Effector memory CD4-positive, alpha-beta T cell (primary cell): ENCODE data around the gene ETS1.
A peak's percentile ranks its signal among the peaks of the same experiment; 100 is the strongest.

Experiments used
- DNase-seq, 3 donors: peaks; one replicate each; pipeline ENCODE4 v3.0.0-alpha.2; 2020
- H3K27ac ChIP-seq: 2 replicates; pipeline ENCODE4 v1.7.0; 2013; ENCODE audit warnings: mild to moderate bottlenecking, low read length, moderate library complexity; ENCODE audit not compliant: insufficient read depth, poor library complexity, severe bottlenecking
- H3K27me3 ChIP-seq: replicated peaks from 2 replicates; pipeline ENCODE4 v1.7.0; 2013; ENCODE audit warnings: mild to moderate bottlenecking, low read length; ENCODE audit not compliant: insufficient read depth, control insufficient read depth, poor library complexity, severe bottlenecking
- H3K36me3 ChIP-seq: 2 replicates; pipeline ENCODE4 v1.7.0; 2013; ENCODE audit warnings: mild to moderate bottlenecking, low read length, moderate library complexity; ENCODE audit not compliant: control insufficient read depth, insufficient read depth
- H3K4me1 ChIP-seq: 2 replicates; pipeline ENCODE4 v1.7.0; 2013; ENCODE audit warnings: low read length, mild to moderate bottlenecking; ENCODE audit not compliant: control insufficient read depth, insufficient read depth, poor library complexity, severe bottlenecking
- H3K4me3 ChIP-seq: 2 replicates; pipeline ENCODE4 v1.7.0; 2013; ENCODE audit warnings: low read length, low read depth, mild to moderate bottlenecking; ENCODE audit not compliant: insufficient read depth, poor library complexity, severe bottlenecking
- H3K9me3 ChIP-seq: 2 replicates; pipeline ENCODE4 v1.7.0; 2013; ENCODE audit warnings: mild to moderate bottlenecking, low read length, moderate library complexity; ENCODE audit not compliant: control insufficient read depth

Gene ETS1

DNA sequence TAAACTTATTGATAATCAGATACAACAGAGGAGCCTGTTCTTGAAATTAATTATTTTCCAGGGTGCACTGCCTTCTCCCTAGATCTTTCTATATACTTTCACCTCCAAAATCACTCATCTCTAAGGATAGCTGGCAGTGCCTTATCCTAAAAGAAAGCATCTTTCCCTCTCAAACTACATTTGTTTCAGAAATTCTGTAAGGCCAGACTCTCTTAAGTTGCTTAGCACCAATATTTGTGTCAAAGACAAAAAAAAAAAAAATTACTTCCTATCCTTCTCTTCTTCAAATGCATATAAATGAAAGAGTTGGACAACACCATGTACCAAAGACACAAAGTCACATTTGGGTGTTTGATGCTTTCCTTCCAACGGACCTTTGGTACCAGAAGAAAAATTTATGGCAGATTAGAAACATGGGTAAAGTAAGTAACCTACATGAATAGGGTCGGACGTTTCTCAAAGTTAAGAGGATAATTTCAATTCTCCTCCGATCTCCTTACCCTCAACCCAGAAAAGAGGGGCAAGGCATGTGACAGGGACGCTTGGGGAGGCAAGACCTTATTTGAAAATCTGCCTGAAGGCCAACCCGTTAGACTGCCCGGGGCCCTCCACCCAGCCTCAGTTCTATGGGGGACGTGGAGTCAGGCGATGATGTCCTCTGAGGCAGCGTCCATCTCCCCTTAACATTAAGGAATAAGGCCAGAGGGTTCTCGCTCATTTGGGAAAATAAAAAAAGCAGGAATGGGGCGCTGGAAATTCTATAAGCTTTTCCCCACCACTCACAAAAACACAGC, 66.3 kb downstream of the ETS1 start:
- no peak for DNase-seq
- Histone ChIP-seq H3K4me3 (peak overlapping the region; percentile 90), H3K36me3 (peaks cover 24% of the 10 kb centered on the region), H3K27ac (peak overlapping the region; percentile 93), H3K4me1 (peaks cover 32% of the 10 kb centered on the region), H3K27me3 (no peaks in the 10 kb centered on the region), H3K9me3 (no peaks in the 10 kb centered on the region)

DNA sequence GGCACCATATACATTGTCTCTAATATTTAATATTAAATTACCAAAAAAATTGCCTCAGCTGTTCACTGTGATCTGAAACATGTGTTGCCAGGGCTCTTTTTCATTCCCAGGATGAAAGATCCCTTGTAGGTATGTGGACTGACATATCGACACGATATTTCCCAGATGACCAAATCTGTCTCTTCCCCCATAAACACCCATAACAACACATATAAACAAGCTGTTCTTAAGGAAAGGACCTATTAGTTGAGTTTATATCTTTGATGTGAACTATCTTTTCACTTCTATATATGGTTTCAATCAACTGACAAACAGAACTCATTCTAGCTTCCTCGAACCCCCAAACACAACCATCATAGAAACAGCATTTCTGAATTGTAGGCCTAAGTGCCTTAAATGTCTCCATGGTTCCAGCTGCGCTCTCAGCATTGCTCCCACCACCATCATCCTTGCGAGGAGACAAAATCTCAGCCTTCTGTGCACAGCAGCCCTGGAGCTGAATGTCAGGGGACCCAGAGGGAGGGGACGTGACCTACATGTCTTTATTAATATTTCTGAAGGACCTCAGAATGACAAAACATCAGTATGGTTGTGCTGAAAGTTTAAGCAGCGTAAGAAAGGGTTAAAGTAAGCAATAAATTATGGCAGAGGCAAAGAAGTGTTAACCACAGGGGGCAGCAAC, 67.0 kb downstream of the ETS1 start:
- H3K4me3 ChIP-seq: peak overlapping the region; percentile 90
- H3K27ac ChIP-seq: peak overlapping the region; percentile 93
- H3K36me3 ChIP-seq: peaks cover 24% of the 10 kb centered on the region
- H3K27me3 ChIP-seq: no peaks in the 10 kb centered on the region
- no peak for DNase-seq
- H3K4me1 ChIP-seq: peaks cover 27% of the 10 kb centered on the region
- H3K9me3 ChIP-seq: no peaks in the 10 kb centered on the region

DNA sequence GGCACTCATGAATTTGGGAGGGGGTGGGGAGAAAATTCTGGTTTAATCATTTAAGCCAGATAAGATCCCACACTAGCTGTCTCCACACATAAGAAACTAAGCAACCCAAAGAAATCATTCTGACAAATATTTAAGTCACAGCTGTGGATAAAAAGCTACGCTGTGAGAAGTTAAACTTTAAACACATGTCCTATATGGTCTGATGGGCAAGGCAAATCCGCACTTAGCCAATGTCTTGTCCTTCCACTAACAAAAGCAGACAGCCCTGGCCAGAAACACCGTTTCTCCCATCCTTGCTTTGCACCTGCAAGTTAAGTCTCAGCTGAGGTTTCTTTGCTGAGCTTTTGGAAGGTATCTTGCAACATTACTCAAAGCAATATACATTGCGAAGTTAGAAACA, 68.0 kb downstream of the ETS1 start:
- peak overlapping the region; percentile 93 for H3K27ac ChIP-seq
- H3K4me1 ChIP-seq: peaks cover 18% of the 10 kb centered on the region
- peak overlapping the region; percentile 90 for H3K4me3 ChIP-seq
- H3K36me3 ChIP-seq: peaks cover 26% of the 10 kb centered on the region
- DNase-seq: no peak
- no peaks in the 10 kb centered on the region for H3K27me3 ChIP-seq
- H3K9me3 ChIP-seq: no peaks in the 10 kb centered on the region

DNA sequence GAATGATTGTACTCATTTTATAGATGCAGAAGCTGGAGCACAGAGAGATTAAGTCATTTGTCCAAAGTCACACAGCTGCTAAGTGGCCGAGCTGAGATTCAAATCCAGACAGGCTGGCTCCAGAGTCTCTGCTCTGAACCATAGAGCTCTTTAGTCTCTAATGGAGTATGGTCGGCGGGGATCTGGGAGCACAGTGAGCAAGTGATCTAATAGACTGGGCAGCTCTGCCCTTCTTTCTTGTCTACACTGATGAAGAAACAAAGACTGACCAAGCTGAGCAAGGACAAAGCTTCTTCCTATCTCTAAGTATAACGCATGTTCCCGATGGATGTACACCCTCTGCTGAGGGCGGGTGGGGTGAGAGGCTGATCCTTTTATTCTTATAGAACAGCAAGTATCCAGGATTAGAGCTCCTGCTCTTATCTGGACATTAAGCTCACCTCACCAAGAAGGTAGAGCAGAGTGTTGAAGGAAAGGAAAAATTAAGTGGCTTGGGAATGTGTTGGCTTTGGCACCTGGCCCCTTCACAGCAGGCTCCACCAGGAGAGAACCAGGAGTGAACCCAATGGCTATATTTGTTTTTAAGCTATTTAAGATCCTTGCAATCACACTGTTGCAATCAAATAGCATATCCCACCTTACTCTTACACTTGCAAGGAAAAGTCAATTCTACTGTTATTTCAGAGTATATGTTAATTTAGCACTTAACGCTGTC, 68.7 kb downstream of the ETS1 start:
- Histone ChIP-seq H3K27ac (peak overlapping the region; percentile 93), H3K4me3 (peak overlapping the region; percentile 90), H3K27me3 (no peaks in the 10 kb centered on the region), H3K36me3 (peaks cover 29% of the 10 kb centered on the region), H3K4me1 (peaks cover 12% of the 10 kb centered on the region), H3K9me3 (no peaks in the 10 kb centered on the region)
- DNase-seq: no peak

GRCh38 chr11:128517451-128518230, 69.7 kb downstream of the ETS1 start:
- peak overlapping the region; percentile 90 for H3K4me3 ChIP-seq
- peak overlapping the region; percentile 93 for H3K27ac ChIP-seq
- H3K4me1 ChIP-seq: peaks cover 9% of the 10 kb centered on the region
- H3K36me3 ChIP-seq: peaks cover 39% of the 10 kb centered on the region
- no peak for DNase-seq
- no peaks in the 10 kb centered on the region for H3K9me3 ChIP-seq
- H3K27me3 ChIP-seq: no peaks in the 10 kb centered on the region

DNA sequence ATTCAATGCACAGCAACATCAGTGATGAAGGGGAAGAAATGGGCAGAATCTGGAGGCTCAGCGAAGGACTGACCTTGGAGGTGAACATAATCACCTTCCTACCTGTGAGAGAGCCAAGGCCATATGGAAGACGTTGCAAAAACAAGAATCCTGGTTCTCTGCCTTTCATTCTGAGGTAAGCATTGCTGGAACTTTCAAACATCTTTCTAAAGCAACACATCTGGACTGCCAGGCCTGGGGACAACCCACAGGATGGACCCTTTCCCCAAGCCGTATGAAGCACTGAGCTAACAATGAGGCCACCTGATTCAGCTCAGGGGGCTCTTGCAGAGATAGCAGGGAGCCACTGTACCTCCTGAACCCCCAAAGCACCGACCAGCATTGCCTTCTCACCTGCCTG, 70.5 kb downstream of the ETS1 start:
- peaks cover 46% of the 10 kb centered on the region for H3K36me3 ChIP-seq
- H3K4me1 ChIP-seq: peaks cover 17% of the 10 kb centered on the region
- DNase-seq: no peak
- peak overlapping the region; percentile 90 for H3K4me3 ChIP-seq
- no peaks in the 10 kb centered on the region for H3K9me3 ChIP-seq
- H3K27me3 ChIP-seq: no peaks in the 10 kb centered on the region
- peak overlapping the region; percentile 93 for H3K27ac ChIP-seq

DNA sequence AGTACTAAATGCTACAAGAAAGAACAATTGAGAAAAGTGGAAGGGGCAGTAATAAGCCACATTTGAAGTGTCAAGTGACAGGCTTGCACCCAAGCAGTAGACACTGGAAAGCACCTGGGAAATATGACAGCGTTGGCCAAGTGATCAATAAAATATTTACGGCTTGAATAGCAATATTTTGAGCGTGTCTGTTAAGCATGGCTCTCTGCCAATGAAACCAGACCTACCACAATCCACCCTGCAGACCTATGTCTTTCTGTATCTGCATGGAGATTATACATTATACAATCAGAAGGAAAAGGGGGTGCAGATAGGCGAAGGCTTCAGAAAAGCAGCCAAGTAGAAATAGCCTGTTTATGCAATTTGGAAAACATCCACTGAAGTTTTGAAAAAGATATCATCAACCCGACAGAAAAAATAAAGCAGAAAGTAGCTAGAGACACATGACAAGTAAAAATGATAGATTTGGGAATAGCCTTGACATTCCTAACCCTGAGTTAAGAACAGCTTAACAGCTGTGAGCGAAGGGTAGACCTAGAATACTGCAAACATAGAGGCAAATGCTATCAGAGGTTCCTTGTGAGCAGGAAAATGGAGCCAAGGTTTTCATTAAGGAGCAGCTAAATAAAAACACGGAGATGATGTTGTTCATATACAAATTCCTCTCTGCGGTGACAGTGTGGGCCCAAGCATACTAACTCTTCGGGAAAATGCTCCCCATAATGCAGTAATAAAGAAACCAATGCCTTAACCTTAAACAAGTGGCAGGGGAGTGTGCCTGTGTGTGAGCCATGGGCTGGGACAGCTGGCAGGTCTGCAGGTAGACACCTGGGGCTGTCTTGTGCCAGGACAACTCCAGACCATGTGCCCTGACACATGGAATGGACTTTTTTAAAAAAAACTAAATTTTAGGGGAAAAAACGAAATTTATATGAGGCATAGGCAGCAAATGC, 71.3 kb downstream of the ETS1 start:
- DNase-seq: no peak
- Histone ChIP-seq H3K27ac (peak overlapping the region; percentile 93), H3K4me1 (peaks cover 24% of the 10 kb centered on the region), H3K4me3 (peak overlapping the region; percentile 90), H3K9me3 (no peaks in the 10 kb centered on the region), H3K36me3 (peaks cover 46% of the 10 kb centered on the region), H3K27me3 (no peaks in the 10 kb centered on the region)

- DNase-seq: no peak
These were observed 72.3 kb downstream of the ETS1 start for GRCh38 chr11:128515086-128515485.

More at GRCh38 chr11:128515086-128515485, 72.3 kb downstream of the ETS1 start:
- H3K9me3 ChIP-seq: no peaks in the 10 kb centered on the region
- peak overlapping the region; percentile 93 for H3K27ac ChIP-seq
- peak overlapping the region; percentile 90 for H3K4me3 ChIP-seq
- peaks cover 34% of the 10 kb centered on the region for H3K4me1 ChIP-seq
- peaks cover 41% of the 10 kb centered on the region for H3K36me3 ChIP-seq
- H3K27me3 ChIP-seq: no peaks in the 10 kb centered on the region
